ENCODE results near the gene NACC1. TPM values are rescaled to one million over a fixed set of nuclear protein-coding genes. Genes with fewer than 3 reads are reported as not detected.

The NACC1 gene
- total and polyA plus RNA-seq, 2 of the 13 experiments (the other 11 are each of a cell fraction or from before 2014, with no cell fraction given) = 31.8 to 42.3 TPM

GRCh38 chr19:13155472-13156359, 37.7 kb downstream of the NACC1 start (continued):
- no peak for TF ChIP-seq CREB3 (CRISPR knock-in tag; IDR thresholded peaks at IDR 0.05)
- TF ChIP-seq CHCHD3 (CRISPR knock-in tag; IDR thresholded peaks at IDR 0.05) = no peak
- TF ChIP-seq BCLAF1 (IDR thresholded peaks at IDR 0.05) = no peak
- no peak for TF ChIP-seq ZNF770 (CRISPR knock-in tag; IDR thresholded peaks at IDR 0.05)
- no peak for TF ChIP-seq TP53 (CRISPR knock-in tag; conservative IDR thresholded peaks at IDR 0.05)
- TF ChIP-seq ZNF136 (CRISPR knock-in tag; IDR thresholded peaks at IDR 0.05; ENCODE audit: low read depth) = no peak
- no peak for TF ChIP-seq PITX1 (CRISPR knock-in tag; IDR thresholded peaks at IDR 0.05)
- TF ChIP-seq ZMYM3 (CRISPR knock-in tag; IDR thresholded peaks at IDR 0.05) = peak; percentile 67; the same call in 1 of the 2 replicates
- TF ChIP-seq ZNF569 (CRISPR knock-in tag; IDR thresholded peaks at IDR 0.05; ENCODE audit: borderline replicate concordance) = no peak
- no peak for TF ChIP-seq ZNF513 (CRISPR knock-in tag; conservative IDR thresholded peaks at IDR 0.05)
- no peak for TF ChIP-seq ZNF773 (CRISPR knock-in tag; IDR thresholded peaks at IDR 0.05; ENCODE audit: borderline replicate concordance)
- TF ChIP-seq CREM (IDR thresholded peaks at IDR 0.05) = no peak
- no peak for TF ChIP-seq CREM (CRISPR knock-in tag; IDR thresholded peaks at IDR 0.05)
- peak in 1 of 2 experiments; percentile 33; a peak in 2 of 4 replicates for TF ChIP-seq EP300 (IDR thresholded peaks at IDR 0.05; ENCODE audit: low read depth in 2 of 2, low read length in 2 of 2)
- TF ChIP-seq EP300 (CRISPR knock-in tag; IDR thresholded peaks at IDR 0.05; ENCODE audit: borderline replicate concordance) = no peak
- no peak for TF ChIP-seq PBX2 (CRISPR knock-in tag; IDR thresholded peaks at IDR 0.05)
- TF ChIP-seq ZNF510 (CRISPR knock-in tag; IDR thresholded peaks at IDR 0.05; ENCODE audit: low read depth) = no peak
- no peak for TF ChIP-seq SMARCE1 (IDR thresholded peaks at IDR 0.05; ENCODE audit: borderline replicate concordance)
- TF ChIP-seq ZNF75D (CRISPR knock-in tag; IDR thresholded peaks at IDR 0.05; ENCODE audit: borderline replicate concordance) = no peak
- TF ChIP-seq ZNF232 (CRISPR knock-in tag; IDR thresholded peaks at IDR 0.05; ENCODE audit: borderline replicate concordance) = no peak
- TF ChIP-seq TCF12 (IDR thresholded peaks at IDR 0.05) = no peak
- 0 out of 2 replicates have a peak, but pooled peaks have one; percentile 65 for TF ChIP-seq TCF12 (CRISPR knock-in tag; IDR thresholded peaks at IDR 0.05)

Data from HepG2 (cell line).